Thymus (tissue), 11 donors: ENCODE measurements around the gene TNNT1. TPM values are rescaled to one million over a fixed set of nuclear protein-coding genes. Genes with fewer than 3 reads are reported as not detected.

Experiments used
- DNase-seq, 9 donors: peaks; one replicate each; pipeline ENCODE4 v3.0.0-alpha.2; 2013; ENCODE audit warnings: low spot score in 9 of 9, low read depth in 6 of 9, missing footprints in 1 of 9
- H3K27ac ChIP-seq, 2 donors: one replicate each; pipeline ENCODE4 v1.5.1; 2013; ENCODE audit warnings: control low read depth in 1 of 2, low read depth in 1 of 2, low read length in 1 of 2, mild to moderate bottlenecking in 1 of 2, moderate library complexity in 1 of 2
- H3K27me3 ChIP-seq, 2 donors: one replicate each; pipeline ENCODE4 v1.5.1; 2013; ENCODE audit warnings: low read length in 1 of 2; ENCODE audit not compliant: control insufficient read depth in 2 of 2, insufficient read depth in 1 of 2
- H3K36me3 ChIP-seq, 2 donors: one replicate each; pipeline ENCODE4 v1.5.1; 2013; ENCODE audit warnings: low read length in 1 of 2, mild to moderate bottlenecking in 1 of 2, moderate library complexity in 1 of 2; ENCODE audit not compliant: control insufficient read depth in 2 of 2, insufficient read depth in 2 of 2
- H3K4me1 ChIP-seq, 2 donors: one replicate each; pipeline ENCODE4 v1.5.1; 2013; ENCODE audit warnings: low read length in 2 of 2; ENCODE audit not compliant: control insufficient read depth in 2 of 2, insufficient read depth in 2 of 2
- H3K4me3 ChIP-seq, 2 donors: one replicate each; pipeline ENCODE4 v1.5.1; 2013; ENCODE audit warnings: low read length in 2 of 2, control low read depth in 1 of 2, mild to moderate bottlenecking in 1 of 2
- H3K9me3 ChIP-seq, 2 donors: one replicate each; pipeline ENCODE4 v1.5.1; 2013; ENCODE audit warnings: low read length in 1 of 2, mild to moderate bottlenecking in 1 of 2; ENCODE audit not compliant: control insufficient read depth in 2 of 2, insufficient read depth in 1 of 2
- WGBS: extraction: QIAGEN DNeasy Blood & Tissue Kit; methylation state at CpG from one replicate; pipeline ENCODE4 v1.1.7; 2013; 5-methylcytosine and 5-hydroxymethylcytosine counted together
- polyA plus RNA-seq: library from polyadenylated mRNA; stranded (reverse); fragments of 200-250 nt; gene quantifications from one replicate; pipeline ENCODE4 v1.2.3, GENCODE V29; 2013
- total RNA-seq: library from RNA; stranded (reverse); fragments of 120-200 nt; gene quantifications from one replicate; pipeline ENCODE4 v1.2.4, GENCODE V29; 2013
- donor health status: healthy.

Gene TNNT1
- total and polyA plus RNA-seq, 2 donors = 4.3 to 11.9 TPM

DNA sequence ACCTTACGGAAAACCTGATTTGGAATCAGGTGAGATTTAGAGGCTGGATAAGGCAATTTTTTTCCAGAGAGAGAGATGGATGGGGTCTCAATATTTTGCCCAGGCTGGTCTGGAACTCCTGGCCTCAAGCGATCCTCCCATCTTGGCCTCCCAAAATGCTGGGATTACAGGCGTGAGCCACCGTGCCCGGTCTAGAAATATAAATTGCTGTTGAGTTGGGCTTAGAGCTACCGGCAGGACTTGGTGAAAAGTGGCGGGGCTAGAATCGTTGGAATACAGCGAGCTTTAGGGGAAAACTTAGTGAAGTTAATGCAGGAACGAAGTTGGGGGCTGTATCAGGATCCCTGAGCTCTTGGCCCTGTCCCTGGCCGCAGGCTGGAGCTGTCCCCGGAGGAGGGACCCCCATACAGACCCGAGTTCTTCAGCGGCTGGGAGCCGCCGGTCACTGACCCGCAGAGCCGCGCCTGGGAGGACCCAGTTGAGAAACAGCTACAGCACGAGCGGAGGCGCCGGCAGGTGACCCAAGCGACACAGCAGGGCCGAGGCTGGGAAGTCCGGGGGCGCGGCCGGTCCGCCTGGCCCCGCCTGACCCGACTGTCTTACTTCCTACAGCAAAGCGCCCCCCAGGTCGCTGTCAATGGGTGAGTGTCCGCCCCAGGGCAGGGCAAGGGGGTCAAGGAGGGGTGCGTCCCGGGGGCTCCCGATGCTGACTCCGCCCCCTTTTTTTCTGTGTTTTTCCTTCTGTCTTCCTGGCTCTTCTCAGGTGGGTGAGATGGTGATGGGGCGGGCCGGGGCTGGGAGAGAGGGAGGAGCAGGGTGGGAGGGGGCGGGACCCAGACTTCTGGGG is 65.8 kb downstream of the TNNT1 start:
- Histone ChIP-seq H3K27me3 (peaks cover 78 to 94% of the 10 kb centered on the region in 2 donors), H3K27ac (no peak overlapping the region), H3K4me1 (peaks cover 15 to 36% of the 10 kb centered on the region in 2 donors), H3K9me3 (peaks cover 5 to 20% of the 10 kb centered on the region in 2 donors), H3K36me3 (peaks cover 0 to 2% of the 10 kb centered on the region in 2 donors), H3K4me3 (no peak overlapping the region)
- DNase-seq = no peak
- WGBS = 47% methylated on average over 42 of the region's 42 CpGs

Other genes with a start within 250 kb of the TNNT1 start
- gene NCR1, start 243.1 kb downstream of the TNNT1 start, total RNA-seq = 0.52 TPM
- 0.46 TPM for gene NCR1, start 243.1 kb downstream of the TNNT1 start, polyA plus RNA-seq
- gene NLRP7, start 201.7 kb downstream of the TNNT1 start, total RNA-seq = 0.19 TPM
- gene NLRP7, start 201.7 kb downstream of the TNNT1 start, polyA plus RNA-seq = 0.18 TPM
- 9.8 TPM for gene NLRP2, start 182.8 kb downstream of the TNNT1 start, total RNA-seq
- 9.2 TPM for gene NLRP2, start 182.8 kb downstream of the TNNT1 start, polyA plus RNA-seq
- not detected for gene GP6, start 110.9 kb downstream of the TNNT1 start, total RNA-seq
- gene GP6, start 110.9 kb downstream of the TNNT1 start, polyA plus RNA-seq = 0.16 TPM
- 6.2 TPM for gene RDH13, start 86.1 kb downstream of the TNNT1 start, total RNA-seq
- 6.5 TPM for gene RDH13, start 86.1 kb downstream of the TNNT1 start, polyA plus RNA-seq
- 2.3 TPM for gene EPS8L1, start 73.3 kb downstream of the TNNT1 start, total RNA-seq
- 26.6 TPM for gene EPS8L1, start 73.3 kb downstream of the TNNT1 start, polyA plus RNA-seq
- 42.9 TPM for gene PPP1R12C, start 31.6 kb downstream of the TNNT1 start, total RNA-seq
- 194 TPM for gene PPP1R12C, start 31.6 kb downstream of the TNNT1 start, polyA plus RNA-seq
- 0.14 TPM for gene TNNI3, start 8.5 kb upstream of the TNNT1 start, total RNA-seq
- 0.75 TPM for gene TNNI3, start 8.5 kb upstream of the TNNT1 start, polyA plus RNA-seq
- gene DNAAF3, start 17.4 kb upstream of the TNNT1 start, total RNA-seq = 0.24 TPM
- 0.64 TPM for gene DNAAF3, start 17.4 kb upstream of the TNNT1 start, polyA plus RNA-seq
- 0.24 TPM for gene SYT5, start 31.1 kb upstream of the TNNT1 start, total RNA-seq
- gene SYT5, start 31.1 kb upstream of the TNNT1 start, polyA plus RNA-seq = 0.32 TPM
- gene PTPRH, start 60.3 kb upstream of the TNNT1 start, total RNA-seq = 0.28 TPM
- gene PTPRH, start 60.3 kb upstream of the TNNT1 start, polyA plus RNA-seq = 0.14 TPM
- 1.7 TPM for gene TMEM86B, start 79.6 kb upstream of the TNNT1 start, total RNA-seq
- gene TMEM86B, start 79.6 kb upstream of the TNNT1 start, polyA plus RNA-seq = 39.7 TPM
- 36.0 TPM for gene PPP6R1, start 109.8 kb upstream of the TNNT1 start, total RNA-seq
- 48.5 TPM for gene PPP6R1, start 109.8 kb upstream of the TNNT1 start, polyA plus RNA-seq
- gene HSPBP1, start 130.9 kb upstream of the TNNT1 start, total RNA-seq = 16.4 TPM
- gene HSPBP1, start 130.9 kb upstream of the TNNT1 start, polyA plus RNA-seq = 21.8 TPM
- gene BRSK1, start 134.8 kb upstream of the TNNT1 start, total RNA-seq = 3.1 TPM
- gene BRSK1, start 134.8 kb upstream of the TNNT1 start, polyA plus RNA-seq = 2.9 TPM
- 0.76 TPM for gene TMEM150B, start 176.1 kb upstream of the TNNT1 start, total RNA-seq
- gene TMEM150B, start 176.1 kb upstream of the TNNT1 start, polyA plus RNA-seq = 2.0 TPM
- gene KMT5C, start 190.7 kb upstream of the TNNT1 start, total RNA-seq = 7.7 TPM
- gene KMT5C, start 190.7 kb upstream of the TNNT1 start, polyA plus RNA-seq = 23.5 TPM
- 2.6 TPM for gene COX6B2, start 205.5 kb upstream of the TNNT1 start, total RNA-seq
- 40.4 TPM for gene COX6B2, start 205.5 kb upstream of the TNNT1 start, polyA plus RNA-seq
- not detected for gene GARIN5B, start 214.1 kb upstream of the TNNT1 start, total RNA-seq
- gene GARIN5B, start 214.1 kb upstream of the TNNT1 start, polyA plus RNA-seq = 0.05 TPM
- gene IL11, start 221.3 kb upstream of the TNNT1 start, total RNA-seq = 0.38 TPM
- 1.5 TPM for gene IL11, start 221.3 kb upstream of the TNNT1 start, polyA plus RNA-seq
- gene TMEM190, start 227.6 kb upstream of the TNNT1 start, total RNA-seq = 0.14 TPM
- 3.4 TPM for gene TMEM190, start 227.6 kb upstream of the TNNT1 start, polyA plus RNA-seq
- 2.5 TPM for gene TMEM238, start 235.1 kb upstream of the TNNT1 start, total RNA-seq
- 0.23 TPM for gene TMEM238, start 235.1 kb upstream of the TNNT1 start, polyA plus RNA-seq
- 667 TPM for gene RPL28, start 236.7 kb upstream of the TNNT1 start, total RNA-seq
- 2,578 TPM for gene RPL28, start 236.7 kb upstream of the TNNT1 start, polyA plus RNA-seq